Astrocyte of the hippocampus (primary cell): ENCODE measurements around the gene MGAT3.
A peak's percentile ranks its signal among the peaks of the same experiment; 100 is the strongest.

Experiments
- DNase-seq: peaks from one replicate; pipeline ENCODE4 v3.0.0; 2011; ENCODE audit warnings: low read depth, low spot score

The MGAT3 gene

DNA sequence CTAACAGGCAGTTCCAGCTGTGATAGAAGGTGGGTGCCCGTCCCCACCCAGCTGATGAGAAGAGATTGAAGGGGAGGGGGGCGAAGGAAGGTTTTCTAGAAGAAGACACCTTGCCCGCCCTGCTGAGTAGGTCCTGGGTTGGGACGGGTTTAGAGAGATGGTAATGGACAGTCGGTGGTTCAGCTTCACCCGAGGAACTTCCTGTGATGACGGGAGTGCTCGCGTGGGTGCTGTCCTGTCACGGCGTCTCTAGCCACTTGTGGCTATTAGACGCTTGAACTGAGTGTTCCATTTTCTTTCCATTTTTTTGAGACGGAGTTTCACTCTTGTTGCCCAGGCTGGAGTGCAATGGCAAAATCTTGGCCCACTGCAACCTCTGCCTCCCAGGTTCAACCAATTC lies 27.6 kb upstream of the MGAT3 start:
- no peak for DNase-seq

DNA sequence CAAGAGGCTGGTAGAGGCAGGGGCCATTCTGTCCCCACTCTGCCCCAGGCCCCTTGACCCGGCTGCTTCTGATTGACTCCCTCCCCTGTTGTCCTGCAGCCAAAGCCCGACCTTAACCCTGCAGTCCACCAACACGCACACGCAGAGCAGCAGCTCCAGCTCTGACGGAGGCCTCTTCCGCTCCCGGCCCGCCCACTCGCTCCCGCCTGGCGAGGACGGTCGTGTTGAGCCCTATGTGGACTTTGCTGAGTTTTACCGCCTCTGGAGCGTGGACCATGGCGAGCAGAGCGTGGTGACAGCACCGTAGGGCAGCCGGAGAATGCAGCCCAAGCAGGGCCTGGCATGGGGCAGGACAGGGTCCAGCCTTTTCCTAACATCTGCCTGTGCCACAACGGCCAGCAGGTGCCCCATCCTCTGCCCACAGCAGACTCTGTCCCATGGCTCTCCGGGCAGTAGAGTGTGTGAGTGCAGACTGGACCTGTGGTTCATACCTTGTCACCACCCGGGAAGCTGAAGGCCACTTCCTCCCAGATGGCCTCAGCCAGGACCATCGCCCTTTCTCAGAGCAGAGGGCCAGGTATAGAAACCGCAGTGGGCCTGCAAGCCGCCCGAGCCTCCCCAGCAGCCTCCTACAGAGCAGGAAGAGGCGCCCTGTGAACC lies 26.8 kb upstream of the MGAT3 start:
- no peak for DNase-seq

DNA sequence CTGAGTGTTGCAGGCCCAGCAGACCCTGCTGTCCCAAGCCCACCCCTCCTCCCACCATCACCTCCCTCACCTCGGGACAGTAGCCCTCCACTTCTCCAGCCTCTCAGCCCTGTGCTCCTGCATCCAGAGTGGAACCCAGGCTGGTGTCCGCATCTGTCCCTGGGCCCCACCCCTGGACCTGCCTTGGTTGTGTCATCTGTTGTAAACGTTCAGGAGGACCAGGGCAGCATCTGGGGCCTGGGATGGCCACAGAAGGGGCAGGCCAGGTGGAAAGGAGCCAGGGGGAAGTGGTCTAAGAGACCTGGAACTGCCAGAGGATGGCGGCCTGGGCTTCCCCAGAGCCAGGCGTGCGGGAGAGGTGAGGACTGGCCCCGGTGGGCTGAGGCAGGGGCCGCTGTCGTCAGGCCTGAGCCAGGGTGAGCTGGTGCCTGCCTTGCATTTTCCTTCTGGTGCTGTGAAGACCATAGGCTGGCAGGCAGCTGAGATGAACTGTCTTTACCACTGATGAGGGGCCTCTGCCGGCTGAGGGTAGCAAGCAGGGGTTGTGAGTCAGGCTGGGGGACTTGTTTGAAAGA lies 26.1 kb upstream of the MGAT3 start:
- no peak for DNase-seq

DNA sequence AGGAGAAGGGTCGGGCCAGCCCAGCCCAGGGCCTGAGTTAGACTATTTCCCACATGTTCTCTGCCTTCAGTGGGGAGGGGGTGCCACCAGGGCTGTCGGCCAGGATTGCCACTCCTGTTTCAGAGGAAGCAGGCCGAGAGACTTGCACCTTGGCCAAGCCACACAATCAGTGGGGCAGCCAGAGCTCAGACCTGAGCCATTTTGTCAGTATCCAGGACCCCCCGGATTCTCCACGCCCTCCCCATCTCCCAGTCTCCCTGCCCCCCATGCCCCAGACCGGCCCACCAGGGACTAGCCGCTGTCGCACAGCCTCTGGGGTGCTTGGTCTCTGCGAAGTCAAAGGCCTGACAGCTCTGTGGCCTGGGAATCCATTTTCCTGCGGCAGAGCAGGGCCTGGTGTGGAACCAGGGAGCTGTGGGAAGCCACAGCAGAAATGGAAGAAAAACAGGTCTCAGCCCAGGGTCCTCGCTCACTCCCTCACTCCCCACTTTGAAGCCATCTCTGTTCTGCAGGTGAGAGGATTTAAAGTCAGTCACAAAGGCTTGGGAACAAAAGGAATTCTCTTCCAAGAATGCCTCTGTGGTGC lies 25.5 kb upstream of the MGAT3 start:
- no peak for DNase-seq

DNA sequence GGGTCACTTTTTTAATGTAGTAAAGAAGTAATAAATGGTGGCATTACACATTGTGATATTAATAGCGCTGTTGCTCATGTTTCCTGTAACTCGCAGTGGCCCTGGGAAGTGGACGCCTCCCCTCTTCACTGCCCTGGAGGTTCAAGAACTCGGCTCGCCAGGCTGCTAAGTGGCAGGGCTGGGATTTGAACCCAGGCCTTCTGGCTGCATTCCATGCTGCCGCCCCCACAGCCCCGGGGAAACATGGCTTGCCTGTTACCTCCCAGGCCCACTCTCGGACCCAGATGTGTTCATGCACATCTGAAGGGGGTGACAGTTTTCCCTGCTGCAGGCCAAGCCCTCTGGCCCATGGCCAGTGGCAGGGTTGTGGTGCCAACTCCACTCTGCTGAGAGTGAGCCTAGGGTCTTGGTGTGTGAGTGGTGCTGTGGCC lies 25.0 kb upstream of the MGAT3 start:
- DNase-seq: no peak

DNA sequence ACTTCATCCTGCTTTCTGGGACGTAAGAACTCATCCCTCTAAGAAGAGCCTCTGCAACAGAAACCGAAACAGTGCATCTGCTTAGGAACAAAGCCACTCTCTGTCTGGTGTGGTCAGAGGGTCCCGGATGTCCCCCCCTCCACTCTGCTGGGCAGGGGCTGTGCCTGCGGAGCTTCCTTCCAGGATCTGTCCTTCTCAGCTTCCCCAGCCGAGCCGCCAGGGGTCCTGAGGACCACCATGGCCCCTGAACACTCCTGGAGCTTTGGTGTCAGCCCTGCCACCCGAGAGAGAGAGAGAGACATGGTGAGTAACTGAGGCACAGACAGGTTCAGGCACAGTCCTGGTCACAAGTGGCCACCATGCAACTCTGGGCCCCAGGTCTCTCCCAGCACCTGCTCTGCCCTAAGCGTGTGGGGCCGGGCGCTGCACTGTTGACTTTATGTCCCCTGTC lies 24.4 kb upstream of the MGAT3 start:
- no peak for DNase-seq

DNA sequence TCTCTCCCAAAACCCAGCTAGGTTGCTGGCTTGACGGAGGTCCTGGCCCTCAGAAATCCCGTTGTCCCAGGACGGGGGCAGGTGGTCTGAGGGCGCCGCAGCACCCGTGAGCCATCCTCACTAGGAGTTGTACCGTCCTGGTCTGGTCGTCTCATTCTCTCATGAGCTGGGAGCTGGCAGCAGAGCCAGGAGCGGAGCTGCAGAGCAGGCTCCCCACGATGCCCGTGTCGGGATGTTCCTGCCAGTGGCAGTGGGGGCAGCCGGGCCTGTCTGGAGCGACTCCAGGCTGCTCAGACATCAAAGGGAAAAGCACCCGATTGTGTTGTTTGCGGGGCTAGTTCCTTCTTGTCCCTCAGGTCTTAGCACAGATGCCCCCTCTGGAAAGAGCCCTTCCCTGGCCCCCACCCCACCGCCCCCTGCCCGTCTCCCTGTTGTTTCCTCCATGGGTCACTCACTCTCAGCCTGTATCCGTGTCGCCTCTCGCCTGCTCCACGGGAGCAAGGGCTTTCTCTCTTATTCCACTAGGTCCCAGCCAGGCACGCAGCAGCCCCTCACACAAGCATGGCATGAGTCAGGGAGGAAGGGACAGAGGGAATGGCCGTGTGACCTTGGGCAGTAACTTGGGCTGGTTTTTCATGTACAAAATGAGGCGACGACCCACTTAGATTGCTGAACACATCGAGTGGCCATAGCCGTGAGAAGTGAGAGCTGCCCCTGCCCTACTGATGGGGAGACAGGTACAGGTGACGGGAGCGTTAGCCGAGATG lies 23.2 kb upstream of the MGAT3 start:
- no peak for DNase-seq

DNA sequence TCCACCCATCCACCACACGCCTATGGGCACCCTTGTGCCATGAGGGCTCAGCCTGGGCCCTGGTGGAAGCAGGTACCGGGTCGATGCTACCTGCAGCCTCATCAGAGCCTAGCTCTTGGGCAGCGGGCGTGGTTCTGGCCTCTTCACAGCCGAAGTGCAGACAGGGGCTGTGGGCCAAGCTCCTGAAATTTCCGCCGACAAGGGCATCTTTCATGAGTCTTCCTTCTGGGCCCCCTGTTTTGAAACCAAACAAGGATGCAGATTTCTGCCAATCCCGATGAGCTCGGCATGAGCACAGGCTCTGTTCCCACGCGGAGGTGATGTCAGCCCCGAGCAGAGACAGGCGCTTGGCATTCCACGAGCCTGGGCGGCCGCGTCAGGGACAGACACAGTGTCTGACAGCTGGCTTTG lies 22.6 kb upstream of the MGAT3 start:
- DNase-seq: peak; percentile 17

DNA sequence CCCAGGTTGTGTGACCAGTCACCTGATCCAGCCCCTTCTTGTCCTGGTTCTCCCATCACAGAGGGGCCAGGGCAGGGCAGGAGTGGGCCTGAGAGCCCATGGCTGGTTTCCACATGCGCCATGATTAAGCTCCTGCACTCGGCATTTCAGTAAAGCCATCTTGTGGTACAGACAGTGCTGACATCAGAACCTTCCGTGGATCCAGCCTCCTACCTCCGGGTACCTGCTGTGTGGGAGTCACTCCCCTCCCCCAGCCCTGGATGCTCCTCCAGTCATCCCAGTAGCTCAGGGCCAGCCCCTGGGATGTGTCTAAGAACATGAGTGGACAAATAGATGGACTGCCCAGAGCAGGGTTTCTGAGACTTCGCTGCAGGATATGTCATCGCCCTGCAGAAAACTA lies 22.1 kb upstream of the MGAT3 start:
- no peak for DNase-seq

DNA sequence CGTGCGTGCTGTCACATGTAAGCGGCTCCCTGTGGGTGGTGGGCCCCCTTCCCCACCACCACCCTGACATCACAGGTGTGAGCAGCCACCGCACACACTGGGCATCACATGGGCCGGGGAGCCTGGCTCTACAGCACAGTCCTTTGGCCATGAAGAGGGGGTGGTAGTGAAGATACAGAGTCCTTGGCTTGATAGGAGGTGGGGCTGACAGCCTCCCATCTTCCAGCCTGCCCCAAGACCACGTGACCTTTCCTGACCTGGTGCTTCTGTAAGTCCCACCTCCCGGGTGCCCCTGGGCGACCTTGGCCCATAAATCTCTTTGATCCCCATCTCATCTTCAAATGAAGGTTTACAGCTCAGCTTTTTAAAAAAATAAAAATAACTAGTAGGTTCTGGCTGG lies 21.2 kb upstream of the MGAT3 start:
- DNase-seq: no peak

DNA sequence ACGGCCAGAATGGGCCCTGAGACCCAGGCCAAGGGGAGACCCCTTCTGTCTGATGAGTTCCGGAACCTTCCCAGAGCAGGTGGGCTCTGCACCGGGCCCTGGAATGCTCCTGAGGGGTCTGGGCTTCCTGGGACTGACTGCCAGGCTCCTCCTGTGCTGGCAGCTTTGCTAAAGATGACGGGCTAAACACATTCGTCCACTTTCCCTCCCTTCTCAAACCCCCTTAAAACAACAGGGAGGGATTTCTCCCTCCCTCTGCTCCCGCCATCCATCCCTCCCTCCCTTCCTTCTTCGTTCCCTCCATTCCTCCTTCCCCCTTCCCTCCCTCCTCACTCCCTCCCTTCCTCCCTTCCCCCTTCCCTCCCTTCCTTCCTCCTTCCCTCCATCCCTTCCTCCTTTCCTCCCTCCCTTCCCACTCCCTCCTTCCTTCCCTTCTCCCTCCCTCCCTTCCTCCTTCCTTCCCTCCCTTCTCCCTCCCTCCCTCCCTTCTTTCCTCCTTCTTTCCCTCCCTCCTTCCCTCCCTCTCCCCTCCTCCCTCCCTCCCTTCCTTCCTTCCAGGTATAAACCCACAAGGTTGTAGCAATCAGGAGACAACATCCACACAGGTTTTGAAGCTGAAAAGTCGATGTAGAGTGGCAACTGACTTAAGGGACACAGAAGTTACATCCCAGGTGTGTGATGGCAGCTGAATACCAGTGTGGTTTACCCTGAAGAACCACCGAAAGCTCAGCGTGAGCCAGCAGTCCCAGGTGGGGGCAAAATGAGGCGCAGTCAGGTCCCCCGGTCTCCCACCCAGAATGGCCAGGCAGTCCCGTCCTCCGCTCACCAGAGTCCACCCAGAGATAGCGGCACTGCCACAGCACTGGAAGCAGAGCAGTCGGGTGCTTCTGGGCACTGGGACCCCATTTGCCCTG lies 18.8 kb upstream of the MGAT3 start:
- no peak for DNase-seq

DNA sequence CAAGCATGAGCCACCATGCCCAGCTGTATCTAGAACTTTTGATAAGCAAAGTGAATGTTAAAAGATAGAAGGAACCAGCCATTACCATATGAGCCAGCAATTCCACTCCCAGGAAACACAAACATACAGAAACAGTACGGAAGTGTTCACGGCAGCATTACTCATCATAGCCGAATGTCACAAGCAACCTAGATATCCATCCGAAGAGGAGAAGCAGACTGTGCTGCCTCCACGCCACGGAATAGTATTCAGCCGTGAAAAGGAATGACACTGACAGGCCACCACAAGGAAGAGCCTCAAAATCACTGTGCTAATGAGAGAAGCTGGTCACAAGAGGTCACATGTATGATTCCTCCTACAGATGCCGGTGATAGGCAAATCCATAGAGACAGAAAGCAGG lies 17.6 kb upstream of the MGAT3 start:
- peak; percentile 23 for DNase-seq

DNA sequence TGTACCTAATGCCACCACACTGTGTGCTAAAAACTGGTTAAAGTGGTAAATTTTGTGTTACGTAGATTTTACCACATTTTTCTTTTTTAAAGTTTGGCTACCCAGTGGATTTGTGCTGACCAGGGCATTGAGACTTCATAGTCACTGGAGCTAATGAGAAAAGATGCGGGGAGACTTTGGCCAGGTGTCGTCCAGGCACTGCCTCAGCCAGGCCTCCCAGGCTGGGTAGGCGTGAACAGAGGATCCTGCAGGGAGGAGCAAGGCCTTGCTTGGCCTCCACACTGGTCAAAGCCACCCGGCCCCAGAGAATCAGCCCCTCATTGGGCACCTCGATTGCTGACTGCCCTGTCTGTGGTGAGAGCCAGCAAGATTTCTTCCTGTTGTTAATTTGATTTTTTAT lies 13.4 kb upstream of the MGAT3 start:
- DNase-seq: no peak

DNA sequence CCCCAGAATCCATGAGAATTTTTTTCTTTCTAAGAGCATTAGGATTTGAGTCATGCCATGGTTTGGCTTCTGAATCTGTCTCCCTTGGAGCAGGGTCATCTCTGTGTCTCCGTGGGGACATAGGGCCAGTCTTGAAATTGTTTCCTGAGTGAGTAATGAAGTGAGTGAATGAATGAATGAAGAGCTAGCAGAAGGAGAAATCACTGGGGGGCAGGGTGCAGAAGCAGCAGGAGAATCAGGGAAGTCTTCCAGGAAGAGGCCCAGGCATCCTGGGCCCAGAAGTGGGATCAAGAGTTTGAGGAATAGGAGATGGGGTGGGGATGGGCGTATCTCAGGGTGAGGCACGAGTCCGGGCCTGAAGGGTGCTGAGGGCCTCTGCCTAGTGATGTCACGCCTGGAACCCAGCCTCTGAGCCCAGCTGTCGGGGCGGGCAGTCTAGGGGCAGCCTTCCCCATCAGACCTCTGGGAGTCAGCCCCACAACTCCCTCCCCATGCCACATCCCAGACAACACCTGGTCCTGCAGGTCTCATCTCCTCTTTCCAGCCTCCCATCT lies 12.5 kb upstream of the MGAT3 start:
- DNase-seq: no peak

DNA sequence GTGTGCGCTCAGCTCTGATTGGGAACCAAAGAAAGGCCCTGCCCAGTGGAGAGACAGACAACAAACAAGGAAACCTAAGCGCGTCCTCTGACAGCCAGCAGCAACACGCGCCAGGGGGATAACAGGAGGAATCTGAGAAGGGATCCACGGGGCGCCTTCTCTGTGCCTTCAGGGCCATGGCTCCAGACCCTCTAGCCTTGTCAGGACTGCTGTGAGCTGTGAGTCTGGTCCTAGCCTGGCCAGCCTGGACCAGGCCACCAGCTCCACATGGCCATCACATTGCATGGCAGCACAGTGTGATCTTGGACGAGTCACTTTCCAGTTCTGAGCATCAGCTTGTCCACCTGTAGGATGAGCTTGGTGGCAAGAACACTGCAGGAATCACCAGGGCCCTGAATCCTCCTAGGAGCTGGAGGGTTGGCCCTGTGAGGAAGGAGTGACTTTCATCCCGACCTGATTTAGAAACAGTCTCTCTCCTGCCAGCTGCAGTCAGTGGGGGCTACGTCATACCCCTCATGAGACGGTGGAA lies 11.8 kb upstream of the MGAT3 start:
- no peak for DNase-seq

DNA sequence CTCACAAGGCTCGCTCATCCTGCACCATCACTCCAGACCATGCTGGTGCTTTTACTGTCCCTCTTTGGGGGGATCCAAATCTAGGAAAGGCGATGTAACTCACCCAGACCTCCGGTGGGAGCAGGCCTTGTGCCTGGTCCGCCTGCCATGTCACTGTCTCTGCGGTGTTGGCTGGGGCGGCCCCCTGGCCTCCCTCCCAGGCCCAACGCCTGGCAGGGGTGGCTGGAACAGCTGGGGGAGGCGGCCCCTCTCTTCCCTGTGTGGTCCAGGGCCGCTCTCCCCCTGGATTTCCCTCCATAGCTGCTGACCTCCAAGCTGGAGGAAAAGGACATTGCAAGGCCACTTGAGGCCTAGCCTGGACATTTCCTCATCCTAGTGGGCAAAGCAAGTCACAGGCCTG lies 11.1 kb upstream of the MGAT3 start:
- no peak for DNase-seq

DNA sequence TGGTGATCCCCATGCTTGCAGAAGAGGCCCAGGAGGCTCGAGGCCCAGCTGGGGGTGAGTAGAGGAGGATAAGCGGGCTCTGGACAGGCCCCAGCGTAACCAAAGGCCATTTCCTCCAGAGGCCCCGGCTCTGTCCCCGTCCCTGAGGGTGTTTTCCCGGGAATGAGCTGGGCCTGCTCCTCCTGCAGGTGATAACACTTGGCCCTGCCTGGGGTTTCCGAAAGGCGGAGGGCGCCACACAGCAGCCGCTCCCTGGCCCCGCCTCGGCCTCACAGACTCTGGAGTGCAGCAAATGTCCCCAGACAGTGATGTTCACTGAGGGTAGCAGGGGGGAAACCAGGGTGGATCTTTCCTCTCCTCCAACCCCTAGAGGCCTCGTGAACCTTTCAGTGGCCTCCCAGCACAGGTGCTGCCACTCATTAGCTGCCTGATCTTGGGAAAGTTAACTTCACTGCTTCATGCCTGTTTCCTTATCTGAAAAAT lies 10.5 kb upstream of the MGAT3 start:
- DNase-seq: no peak

DNA sequence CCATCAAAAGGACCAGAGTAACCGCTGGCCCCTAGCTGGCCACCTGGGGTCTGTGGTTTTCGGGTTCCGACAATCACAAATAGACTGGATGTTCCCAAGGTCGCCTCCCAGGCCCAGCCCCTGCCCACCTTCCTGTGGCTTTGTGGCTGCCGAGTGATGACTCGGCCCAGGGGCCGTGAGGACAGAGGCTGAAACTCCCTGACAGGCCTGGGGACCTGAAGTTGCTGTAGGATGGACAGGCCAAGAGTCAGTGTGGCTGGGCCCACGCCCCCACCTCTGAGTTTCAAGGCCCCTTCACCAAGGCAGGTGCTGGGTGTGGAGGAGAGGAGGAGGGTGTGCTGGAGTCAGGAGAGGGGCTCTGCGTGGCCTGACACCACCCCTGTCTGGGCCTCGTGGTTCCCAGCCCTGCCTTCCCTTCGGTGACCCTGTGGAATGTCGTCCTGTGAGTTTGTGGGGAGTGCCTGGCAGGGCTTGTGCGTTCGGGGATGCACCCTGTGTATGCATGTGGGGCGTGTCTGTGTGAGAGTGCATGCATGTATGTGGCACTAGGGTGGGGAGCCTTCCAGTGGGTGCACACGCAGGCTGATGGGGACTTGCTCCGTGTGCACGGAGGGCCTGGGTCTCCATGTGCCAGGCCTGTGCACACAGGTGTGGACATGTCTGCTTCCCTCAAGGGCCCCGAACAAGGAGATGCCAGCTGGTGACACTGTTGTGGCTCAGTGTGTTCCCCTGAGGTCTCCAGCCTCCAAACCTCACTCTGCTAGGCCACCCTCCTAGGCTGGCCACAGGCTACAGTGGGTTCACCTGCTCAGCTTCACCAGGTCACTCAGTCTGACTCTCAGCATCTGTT lies 8.4 kb upstream of the MGAT3 start:
- DNase-seq: no peak

DNA sequence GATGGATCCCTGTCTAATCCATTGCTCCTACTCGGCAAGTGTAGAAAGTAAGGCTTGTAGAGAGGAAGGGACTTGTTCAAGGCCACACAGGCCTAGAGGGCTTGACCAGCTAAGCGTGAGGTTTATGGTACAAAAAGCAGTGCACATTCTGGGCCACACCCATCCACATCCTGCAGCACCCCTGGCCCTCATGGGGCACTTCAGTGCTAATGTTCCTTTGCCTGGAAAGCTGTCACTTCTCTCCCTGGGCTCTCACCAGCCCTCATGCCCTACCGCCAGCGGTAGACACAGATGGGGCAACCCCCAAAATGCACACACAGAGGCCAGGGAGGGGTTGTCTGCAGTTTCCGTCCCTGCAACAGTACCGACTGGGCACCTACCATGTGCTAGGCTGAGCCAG lies 7.1 kb upstream of the MGAT3 start:
- no peak for DNase-seq
